ENCODE results near the gene NLRC5.
"Not testable (repeated sequence)": the region's sequence is repeated elsewhere in the genome, so short reads cannot be mapped to it uniquely, and the experiment has no call there.

NLRC5 gene

DNA sequence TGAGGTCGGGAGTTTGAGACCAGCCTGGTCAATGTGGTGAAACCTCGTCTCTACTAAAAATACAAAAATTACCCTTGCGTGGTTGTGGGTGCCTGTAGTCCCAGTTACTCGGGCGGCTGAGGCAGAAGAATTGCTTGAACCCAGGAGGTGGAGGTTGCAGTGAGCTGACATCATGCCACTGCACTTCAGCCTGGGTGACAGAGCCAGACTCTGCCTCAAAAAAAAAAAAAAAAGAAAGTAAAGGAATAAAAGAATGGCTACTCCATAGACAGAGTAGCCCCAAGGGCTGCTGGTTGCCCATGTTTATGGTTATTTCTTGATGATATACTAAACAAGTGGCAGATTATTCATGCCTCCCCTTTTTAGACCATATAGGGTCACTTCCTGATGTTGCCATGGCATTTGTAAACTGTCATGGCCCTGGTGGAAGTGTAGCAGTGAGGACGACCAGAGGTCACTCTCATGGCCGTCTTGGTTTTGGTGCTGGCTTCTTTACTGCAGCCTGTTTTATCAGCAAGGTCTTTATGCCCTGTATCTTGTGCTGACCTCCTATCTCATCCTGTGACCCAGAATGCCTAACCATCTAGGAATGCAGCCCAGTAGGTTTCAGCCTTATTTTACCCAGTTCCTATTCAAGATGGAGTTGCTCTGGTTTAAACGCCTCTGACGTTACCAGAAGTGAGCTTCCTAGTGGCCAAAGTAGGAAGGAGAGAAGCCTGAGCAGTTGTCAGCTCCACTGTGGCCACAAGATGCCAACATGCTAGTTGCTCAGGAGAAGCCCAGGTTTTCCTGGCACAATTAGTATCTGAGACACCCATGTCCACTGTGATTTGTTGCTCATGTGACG, 120.1 kb downstream of the NLRC5 start:
- not testable (repeated sequence) for DNase-seq

- no peak for DNase-seq
Measured at GRCh38 chr16:57110937-57111336, 121.6 kb downstream of the NLRC5 start.

- no peak for DNase-seq
Measured at GRCh38 chr16:57111420-57111819, 122.1 kb downstream of the NLRC5 start.

DNA sequence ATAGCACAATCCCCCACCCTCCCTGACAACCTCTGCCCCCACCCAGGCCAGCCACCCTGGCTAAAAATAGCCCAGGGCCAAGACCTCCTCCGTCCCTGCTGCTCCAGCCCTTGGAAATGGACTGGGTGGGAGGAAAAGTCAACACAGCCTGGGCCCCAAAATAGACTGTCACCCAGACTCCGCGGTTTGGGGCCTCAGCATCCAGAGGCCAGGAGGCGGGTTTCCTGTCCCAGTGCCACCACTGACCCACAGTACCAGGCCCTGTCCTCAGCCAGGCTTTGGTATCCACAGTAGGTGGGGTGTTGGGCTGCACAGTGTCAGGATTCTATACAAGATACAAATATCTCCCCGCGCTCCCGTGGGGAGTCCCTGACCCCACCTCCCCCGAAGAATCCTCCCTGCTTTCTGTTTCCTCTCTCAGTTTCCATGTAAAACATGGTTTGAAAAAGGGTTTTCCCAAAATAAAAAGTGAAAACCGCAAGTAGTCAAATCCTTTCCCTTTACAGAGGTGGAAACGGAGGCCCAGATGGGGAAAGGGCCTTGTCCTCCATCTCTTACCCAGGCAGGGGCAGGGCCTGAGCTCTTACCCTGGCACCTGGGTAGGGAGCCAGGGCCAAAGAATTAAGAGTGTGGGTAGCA, 123.2 kb downstream of the NLRC5 start:
- no peak for DNase-seq

- no peak for DNase-seq
Measured at GRCh38 chr16:57113042-57113453, 123.7 kb downstream of the NLRC5 start.

DNA sequence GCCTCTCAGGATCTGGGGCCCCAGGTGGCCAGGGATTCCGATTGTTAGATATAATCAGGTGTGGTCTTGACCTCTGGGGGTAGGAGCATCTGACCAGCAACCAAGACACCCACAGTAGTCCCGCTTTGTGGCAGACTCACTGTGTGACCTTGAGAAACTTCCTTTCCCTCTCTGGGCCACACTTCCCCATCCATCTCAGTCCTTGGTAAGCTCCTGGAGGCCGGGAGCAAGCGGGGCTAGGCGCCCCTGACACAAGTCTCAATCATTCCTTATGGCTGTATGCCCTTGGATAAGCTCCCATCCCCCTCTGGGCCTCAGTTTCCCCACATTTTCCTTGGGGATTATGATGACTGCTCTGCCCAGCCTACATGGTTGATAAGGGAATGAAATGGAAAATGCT, 124.3 kb downstream of the NLRC5 start:
- no peak for DNase-seq

DNA sequence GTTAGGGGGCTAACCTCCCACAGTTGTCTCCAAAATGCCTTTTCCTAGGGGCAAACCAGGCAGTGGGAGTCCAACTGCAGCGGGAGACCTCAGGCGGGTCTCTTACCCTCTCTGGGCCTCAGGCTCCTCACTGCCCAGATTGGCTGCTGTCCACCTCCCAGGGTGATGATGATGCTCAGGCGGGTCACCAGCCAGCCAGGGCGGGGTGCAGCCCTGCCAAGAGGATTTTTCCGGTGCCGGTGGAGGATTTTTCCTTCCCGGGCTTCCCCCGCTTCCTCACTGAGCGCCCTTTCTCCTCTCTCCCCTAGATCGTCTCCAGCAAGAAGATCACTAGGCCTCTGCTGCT, 125.8 kb downstream of the NLRC5 start:
- DNase-seq: no peak

- DNase-seq: no peak
Measured at GRCh38 chr16:57115514-57116182, 126.3 kb downstream of the NLRC5 start.

DNA sequence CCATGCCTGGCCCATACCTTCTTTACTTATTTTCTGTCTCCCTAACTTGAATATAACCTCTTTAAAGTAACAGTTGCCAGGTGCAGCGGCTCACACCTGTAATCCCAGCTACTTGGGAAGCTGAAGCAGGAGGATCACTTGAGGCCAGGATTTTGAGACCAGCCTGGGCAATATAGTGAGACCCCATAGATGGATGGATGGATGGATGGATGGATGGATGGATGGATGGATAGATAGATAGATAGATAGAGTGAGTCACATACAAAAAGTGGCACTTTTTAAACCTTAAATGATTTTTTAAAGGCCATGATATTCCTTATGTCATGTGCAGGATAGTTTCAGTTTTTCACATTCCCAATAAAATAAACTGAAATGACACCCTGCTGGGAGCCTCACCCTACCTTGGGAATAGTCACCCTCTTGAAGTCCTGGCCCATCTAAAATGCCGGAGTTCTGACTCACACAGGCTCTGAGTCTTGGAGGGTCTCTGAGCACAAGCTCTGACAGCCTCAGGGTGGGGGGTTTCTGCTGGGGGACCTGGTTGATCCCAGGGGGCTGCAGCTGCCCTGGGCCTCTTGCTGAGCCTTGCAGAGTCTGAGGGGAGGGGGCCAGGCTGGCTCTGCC, 129.2 kb downstream of the NLRC5 start:
- no peak for DNase-seq

DNA sequence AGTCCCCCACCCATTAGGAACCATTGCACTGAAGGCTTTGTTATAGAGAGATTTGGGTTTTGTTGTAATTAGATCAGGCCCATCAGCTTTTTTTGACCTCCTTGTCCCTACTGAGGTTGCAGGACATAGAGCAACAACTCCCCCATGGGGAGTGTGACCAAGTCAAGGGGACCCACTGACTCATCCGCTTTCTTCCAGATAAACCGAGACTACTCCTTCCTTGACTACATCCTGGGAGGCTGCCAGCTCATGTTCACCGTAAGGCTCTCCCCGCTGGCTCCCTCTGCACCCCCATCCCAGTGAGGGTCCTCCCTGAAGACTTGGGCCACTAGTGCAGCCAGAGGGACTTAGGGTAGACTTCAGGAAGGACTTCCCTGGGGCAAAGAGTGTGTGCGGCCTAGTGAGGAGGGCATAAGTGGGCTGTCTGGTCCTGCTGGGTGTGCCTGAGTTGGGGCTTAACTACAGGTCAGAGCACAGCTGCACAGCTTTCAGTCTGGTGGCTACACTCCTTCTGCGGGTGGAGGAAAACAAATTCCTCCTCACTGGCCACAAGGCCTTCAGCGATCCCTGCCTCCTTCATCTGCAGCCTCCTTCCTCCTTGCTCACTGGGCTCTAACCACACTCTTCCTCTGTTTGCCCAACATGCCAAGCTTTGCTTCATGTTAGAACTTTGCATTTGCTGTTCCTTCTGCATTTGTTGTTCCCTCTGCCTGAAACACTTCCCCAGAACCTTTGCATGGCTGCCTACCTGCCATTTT, 134.0 kb downstream of the NLRC5 start:
- no peak for DNase-seq

DNA sequence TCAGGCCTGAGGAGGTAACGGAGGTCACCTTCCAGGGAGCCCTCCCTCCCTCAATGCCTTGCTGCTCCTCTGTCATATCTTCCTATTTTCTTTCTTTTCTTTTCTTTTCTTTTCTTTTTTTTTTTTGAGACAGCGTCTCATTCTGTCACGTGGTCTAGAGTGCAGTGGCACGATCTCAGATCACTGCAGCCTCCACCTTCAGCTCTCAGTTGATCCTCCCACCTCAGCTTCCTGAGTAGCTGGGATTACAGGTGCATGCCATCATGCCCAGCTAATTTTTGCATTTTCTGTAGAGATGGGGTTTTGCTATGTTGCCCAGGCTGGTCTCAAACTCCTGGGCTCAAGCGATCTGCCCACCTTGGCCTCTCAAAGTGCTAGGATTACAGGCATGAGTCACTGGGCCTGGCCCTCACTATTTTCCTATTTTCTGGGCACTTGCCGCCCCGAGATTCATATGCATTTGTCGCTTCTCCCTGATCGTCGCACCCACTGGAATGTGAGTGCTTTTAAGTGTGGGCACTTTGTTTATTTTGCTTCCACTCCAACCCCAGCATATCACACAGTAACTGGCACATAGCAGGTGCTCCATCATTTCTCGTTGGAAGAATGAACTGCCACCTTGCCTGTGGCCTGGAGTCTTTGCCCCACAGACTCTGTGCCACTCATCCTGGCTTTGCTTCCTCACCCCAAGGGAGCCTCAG, 134.8 kb downstream of the NLRC5 start:
- DNase-seq: no peak

GRCh38 chr16:57125376-57125775, 136.0 kb downstream of the NLRC5 start:
- no peak for DNase-seq

DNA sequence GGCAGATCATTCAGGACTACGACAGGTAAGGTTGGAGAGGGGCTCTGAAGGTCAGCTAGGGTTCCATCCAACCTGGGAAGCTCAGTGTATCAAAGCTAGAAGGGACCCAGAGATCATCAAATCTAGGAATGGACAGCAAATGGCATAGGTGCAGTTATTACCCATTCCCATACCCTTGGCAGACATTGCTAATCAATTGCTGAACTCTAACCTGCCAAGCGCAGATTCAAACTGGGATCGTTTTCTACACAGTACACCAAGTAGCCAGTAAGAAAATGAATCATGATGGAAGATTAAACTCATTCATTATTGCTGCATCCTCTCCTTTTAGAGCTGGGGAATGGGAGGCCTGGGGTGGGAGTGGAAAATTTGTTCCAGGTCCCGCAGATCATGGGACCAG, 136.6 kb downstream of the NLRC5 start:
- DNase-seq: no peak

- DNase-seq: no peak
Measured at GRCh38 chr16:57126411-57126810, 137.1 kb downstream of the NLRC5 start.

DNA sequence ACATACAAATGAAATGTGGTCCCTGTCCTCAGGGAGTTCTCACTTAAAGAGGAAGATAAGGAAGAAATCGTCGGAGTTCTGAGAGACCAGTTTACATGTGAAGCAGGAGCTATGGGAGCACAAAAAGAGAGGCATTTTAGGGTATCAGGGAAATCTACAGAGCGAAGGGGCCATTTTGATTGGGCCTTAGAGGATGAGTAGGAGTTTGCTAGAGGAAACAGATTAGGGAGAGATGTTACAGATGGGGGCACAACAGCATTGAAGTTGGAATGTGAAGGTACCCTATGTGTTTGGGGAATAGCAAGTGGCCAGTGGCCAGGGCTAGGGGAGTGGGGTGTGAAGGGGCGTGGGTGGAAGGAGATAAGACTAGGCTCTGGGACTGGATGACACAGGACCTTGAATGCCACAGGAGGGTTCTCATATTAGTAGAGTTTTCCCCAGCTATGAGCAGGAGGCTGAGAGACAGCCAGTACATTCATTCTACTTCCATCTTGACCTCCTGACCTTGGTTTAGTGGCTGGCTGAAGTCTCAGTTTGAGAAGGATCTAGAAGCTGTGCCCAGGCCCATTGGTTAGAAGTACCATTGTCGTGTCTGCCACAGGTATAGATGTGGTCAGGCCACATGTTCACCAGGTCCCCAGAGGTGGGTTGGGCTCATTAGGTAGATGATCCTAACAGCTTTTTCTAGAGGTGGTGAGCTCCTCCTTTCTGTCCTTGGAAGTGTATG, 137.8 kb downstream of the NLRC5 start:
- no peak for DNase-seq

GRCh38 chr16:57127836-57128235, 138.5 kb downstream of the NLRC5 start:
- no peak for DNase-seq

- DNase-seq: peak; percentile 52
Measured at GRCh38 chr16:57128771-57129389, 139.5 kb downstream of the NLRC5 start.

DNA sequence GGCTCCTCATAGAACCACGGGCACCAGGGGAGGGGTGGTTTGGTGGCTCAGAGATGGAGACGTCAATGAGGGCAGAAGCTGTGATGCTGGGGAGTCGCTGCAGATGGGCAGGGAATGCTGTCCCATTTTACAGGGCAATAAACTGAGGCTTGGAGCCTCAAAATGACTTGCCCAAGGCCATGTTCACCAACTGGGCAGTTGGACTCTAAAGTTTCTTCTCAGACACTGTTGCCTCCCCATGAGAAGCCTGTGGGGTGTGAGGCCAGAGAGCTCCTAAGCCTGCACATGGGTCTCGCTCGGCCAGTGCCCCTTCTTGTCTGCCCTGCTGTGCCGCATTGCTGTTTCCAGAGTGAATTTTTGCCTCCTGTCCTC, 141.6 kb downstream of the NLRC5 start:
- DNase-seq: no peak

- no peak for DNase-seq
Measured at GRCh38 chr16:57131351-57131970, 142.1 kb downstream of the NLRC5 start.

DNA sequence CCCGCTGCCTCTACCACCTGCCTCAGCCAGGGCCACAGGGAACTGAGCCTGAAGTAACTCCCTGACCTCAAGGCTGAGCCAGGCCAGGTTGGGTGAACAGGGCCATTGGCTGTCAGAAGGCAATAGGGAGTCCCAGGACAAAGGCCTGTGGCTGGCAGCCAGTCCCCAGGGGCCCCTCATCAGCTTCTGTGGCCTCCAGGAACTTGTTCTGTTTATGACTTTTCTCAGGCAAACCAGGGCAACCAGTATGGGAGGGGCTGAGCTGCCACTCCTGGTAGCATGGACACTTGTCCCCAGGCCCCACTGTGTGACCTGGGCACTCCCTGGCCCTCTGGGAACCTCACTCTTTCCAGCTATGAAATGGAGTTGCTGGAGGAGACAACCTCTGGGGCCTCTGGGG, 143.1 kb downstream of the NLRC5 start:
- DNase-seq: no peak

DNA sequence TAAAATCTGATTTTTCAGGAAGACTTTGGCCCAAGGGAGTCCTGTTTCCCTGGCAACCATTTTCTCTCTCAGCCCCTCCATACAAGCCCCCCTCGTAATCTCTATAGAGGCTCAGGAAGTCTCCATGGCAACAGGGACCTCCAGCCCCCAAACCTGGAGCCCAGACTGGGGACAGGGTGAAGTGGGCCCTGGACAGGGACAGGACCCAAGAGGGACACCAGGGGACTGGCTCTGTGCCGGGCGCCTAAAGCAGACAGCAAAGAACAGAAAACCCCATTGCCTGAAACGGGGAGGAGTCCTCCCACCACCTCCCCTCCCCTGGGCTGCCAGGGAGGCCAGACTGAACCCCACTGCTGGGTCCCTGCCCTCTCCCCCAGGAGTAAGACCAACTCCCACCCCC, 143.7 kb downstream of the NLRC5 start:
- no peak for DNase-seq

Data from activated T-cell treated with anti-CD3 and anti-CD28 coated beads, Interleukin-2, amount 50 U/mL, for 1 hour (primary cell).